Right forelimb (tissue), 1 donor: Measurements from ENCODE around the gene IST1.
"Not testable (repeated sequence)": the region's sequence is repeated elsewhere in the genome, so short reads cannot be mapped to it uniquely, and the experiment has no call there.

Experiments
- DNase-seq: peaks from one replicate; pipeline ENCODE4 v3.0.0-alpha.2; 2018

IST1 gene

GRCh38 chr16:71894921-71895678 is at the start of gene IST1:
Gene IST1 (plus strand): TSS chr16:71895531. CDS start chr16:71915641, 20,110 bp downstream.
- peak; percentile 98 for DNase-seq

DNA sequence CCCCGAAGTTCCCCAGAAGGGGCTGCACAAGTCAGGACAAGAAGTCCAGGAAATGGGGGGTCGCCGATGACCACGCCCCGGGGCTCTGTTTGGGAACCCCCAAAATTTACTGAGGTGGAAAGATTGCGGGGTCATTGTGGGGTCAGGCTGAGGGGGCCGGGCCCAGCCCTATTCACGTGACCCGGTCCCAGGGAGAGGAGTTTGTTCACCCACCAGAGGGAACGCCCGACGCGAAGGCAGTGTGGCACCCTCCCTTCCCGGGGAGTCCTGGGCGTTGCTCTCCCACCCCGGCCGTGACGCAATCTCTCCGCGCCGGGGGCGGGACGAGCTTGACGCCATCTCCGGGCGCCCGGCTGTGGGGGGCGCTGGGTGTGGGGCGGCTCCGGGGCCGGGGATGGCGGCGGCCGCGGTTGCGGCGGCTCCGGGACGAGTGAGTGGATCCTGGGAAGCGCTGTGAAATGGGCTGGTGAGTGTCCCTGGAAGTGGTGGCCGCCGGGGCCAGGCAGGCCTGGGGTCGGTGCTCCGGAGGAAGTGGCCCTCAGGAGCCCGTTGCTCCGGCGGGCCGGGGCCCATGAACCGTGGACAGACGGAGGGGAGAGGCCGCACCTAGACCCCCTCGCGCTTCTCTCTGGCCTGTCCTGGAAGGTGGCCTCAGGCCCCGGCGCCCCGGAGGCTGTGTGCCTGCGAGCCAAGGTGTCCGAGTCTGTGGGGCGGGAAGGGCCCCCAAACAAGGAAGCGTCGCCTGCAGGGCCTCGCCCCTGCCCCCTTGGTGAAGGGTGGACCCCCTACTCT is 49.5 kb upstream of the IST1 start, which contains the start of gene ATXN1L:
Gene ATXN1L, plus strand, starts transcription at position 338 of the 792 bp plus-strand sequence. CDS start 3,765 bp downstream, outside the sequence.
- DNase-seq: peak; percentile 98

DNA sequence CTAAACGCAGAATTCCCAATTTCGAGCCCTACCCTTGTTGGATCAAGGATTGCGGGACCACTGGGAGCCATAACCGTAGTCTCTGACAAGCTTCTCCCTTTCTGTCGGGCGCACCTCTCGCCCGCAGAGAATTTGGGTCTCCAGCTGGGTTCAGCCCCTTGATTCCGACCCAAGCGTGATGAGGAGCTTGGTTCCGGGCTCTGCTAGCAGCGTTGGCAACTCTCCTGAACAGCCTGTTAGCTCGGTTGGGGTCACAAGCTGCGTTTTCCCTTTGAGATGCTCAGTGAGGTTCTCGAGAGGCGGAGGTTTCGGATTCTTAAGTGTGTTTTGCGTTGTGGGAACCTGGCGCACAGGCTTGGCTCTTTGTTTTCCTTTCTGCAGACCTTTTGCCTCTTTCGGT is 48.9 kb upstream of the IST1 start:
- DNase-seq: peak; percentile 45

GRCh38 chr16:71847096-71847495 is 48.2 kb upstream of the IST1 start:
- DNase-seq: no peak

DNA sequence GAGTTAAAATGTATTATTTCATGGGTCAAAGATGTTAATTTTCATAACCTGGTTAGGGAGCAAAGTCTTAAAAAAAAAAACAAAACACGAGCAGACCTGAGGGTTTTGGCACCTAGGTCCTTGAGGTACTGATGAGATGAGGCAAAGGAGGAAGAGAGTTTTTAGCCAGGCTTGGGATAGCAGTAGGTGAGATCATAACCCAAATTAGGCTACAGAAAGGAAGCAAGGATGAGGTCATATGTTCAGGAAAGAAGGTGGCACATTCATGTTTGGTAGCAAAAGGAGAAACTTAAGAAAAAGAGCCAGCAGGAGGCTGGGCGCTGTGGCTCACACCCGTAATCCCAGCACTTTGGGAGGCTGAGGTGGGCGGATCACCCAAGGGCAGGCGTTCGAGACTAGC is 46.7 kb upstream of the IST1 start:
- DNase-seq: no peak

DNA sequence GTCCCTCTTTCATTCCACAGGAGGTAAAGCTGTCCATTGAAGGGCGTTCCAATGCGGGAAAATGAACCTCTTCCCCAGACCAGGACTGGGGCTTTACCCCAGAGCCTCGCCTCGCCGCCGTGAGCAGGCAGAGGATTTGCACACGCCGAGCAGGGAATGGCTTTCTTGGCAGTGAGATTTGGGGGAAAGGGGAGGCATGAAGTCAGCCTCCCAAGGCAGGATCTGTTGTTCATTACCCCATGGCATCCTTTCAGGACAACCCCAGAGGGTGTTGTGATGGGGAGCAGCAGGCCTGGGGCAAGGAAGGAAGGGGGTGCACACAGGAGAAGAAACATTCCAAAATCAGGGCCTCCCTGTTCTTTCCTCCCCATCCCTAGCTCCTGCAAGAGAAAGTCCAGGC is 43.6 kb upstream of the IST1 start:
- no peak for DNase-seq

- DNase-seq: no peak
These were observed 43.2 kb upstream of the IST1 start for GRCh38 chr16:71852158-71852557.

DNA sequence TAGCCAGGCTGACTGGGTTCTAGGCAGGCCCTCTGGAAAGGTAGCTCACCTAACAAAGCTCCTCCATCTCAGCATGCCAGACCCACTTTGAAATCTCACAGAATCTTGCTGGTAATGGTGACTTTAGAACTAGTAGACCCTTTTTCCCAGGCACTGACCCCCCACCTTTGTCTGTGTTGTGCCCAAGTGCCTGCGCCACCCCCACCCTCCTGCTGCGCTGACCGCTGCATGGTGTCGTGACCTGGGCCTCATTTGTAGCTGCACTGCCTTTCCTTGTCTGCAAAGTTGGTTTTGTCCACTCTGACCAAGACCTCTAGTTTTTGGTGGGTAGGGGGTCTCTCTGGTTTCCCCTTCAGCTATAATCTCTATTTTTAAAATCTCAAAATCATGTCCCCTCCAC is 42.8 kb upstream of the IST1 start:
- no peak for DNase-seq

- no peak for DNase-seq
These were observed 41.9 kb upstream of the IST1 start for GRCh38 chr16:71853413-71853812.

GRCh38 chr16:71854369-71854948 is 40.9 kb upstream of the IST1 start:
- DNase-seq: no peak

GRCh38 chr16:71855937-71856662 is 39.2 kb upstream of the IST1 start:
- no peak for DNase-seq

GRCh38 chr16:71859762-71860521 is 35.4 kb upstream of the IST1 start:
- no peak for DNase-seq

DNA sequence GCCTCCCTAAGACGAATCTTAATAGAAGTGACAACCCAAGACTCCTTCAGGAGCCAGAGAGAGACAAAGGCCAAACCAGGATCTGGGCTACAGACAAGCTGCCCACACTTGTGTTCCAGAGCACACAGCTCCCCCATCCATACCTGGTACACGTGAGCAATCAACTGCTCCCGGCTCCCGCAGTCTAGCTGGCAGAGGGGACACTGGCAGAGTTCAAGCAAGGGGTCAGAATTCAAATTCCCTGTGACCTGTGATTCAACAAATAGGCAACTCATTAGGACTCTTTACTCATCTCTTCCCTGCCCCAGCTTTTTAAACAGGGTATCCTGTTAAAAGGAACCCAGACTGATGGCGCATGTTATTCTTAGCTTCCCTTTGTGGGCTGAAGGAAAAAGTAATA is 31.3 kb upstream of the IST1 start:
- no peak for DNase-seq

DNA sequence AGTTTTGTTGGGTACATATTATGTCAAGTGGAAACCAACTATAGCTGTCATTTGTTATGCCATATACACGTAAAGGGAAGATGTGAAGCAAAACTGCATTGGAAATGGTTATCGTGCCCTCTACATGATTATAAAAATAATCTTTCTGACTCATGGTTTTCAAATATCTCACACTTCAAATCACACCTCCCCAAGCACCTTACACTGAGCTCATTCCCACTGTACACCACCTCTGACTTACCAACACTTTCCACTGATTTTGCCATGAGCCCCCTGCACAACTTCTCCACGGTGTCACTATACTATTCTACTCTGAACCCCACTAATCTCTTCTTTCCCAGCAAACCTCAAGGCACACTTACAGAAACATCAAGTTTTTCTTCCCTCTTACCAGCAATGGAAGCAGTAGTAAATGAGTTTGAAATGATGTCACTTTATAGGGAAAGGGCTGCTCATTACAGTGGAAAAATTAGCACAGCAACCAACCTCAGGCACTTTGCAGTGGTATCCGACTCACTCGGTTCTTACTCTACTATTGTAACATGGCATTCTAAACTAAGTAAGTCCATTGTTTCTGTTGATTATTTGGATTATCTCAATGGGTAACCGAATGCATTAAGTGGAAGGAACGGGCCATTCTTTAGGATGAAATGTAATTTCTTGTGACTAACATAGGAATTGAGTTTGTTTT is 30.0 kb upstream of the IST1 start:
- no peak for DNase-seq

DNA sequence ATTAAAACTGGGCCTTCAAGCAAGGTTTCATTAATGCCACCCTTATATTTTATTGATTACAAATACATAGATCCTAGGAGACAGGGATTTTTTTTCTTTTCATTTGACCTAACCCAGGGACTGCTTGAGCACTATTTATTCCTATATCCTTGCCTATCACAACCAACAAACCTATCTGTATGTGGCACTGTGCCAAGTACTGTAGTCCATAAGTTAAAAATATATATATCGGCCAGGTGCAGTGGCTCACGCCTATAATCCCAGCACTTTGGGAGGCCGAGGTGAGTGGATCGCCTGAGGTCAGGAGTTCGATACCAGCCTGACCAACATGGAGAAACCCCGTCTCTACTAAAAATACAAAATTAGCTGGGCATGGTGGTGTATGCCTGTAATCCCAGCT is 28.2 kb upstream of the IST1 start:
- not testable (repeated sequence) for DNase-seq

DNA sequence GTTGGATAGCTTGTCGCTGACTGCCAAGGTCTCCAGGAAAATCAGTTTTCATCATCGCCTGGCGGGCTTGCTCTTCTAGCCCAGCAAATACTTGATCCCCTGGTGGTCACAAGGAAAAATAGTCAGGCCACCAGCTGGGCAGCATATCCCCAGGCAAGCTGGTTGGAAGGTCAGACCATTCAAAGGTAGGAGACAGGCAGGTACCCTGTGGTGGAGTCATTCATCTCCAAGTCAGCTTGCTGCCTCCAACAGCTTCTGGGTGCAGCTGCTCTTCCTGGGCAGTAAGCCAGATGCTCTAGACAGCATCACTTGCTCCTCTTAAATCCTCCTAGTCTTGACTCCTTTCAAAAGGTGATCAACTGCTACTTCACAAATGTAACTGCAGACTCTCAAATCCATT is 27.4 kb upstream of the IST1 start:
- DNase-seq: no peak

- DNase-seq: no peak
These were observed 26.2 kb upstream of the IST1 start for GRCh38 chr16:71869089-71869488.

DNA sequence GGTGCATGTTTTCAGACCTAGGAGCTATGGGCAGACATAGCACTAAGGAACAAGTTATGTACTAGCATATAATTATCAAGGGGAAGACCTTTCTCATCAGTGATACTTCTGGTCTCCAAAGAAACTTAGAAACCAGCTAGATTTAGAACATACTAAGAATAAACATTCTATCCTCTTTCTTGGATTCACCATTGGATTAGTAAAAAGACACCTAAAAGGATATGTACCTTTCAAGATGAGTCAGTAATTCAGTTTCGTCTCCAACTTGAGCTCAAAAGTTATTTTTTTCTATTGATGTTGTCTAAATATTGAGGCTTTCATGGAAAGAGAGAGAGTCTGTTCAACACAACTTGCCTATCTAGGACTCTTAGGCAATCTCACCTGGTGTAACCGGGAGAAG is 24.5 kb upstream of the IST1 start:
- no peak for DNase-seq

DNA sequence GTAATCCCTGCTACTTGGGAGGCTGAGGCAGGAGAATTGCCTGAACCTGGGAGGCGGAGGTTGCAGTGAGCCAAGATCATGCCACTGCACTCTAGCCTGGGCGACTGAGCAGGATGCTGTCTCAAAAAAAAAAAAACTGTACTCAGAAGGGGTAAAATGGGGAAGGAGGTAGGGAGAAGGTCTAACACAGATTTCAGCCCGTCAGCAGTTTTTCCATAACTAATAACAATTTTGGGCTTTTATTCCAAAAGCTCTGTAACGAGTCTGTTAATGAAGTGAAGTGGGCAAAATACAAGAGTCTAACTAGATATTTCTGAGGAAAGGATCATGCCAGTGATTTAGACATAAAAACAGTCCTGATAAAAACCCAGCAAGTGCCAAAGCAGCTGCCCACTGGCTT is 22.1 kb upstream of the IST1 start:
- no peak for DNase-seq

GRCh38 chr16:71878911-71879310 is 16.4 kb upstream of the IST1 start:
- DNase-seq: no peak

DNA sequence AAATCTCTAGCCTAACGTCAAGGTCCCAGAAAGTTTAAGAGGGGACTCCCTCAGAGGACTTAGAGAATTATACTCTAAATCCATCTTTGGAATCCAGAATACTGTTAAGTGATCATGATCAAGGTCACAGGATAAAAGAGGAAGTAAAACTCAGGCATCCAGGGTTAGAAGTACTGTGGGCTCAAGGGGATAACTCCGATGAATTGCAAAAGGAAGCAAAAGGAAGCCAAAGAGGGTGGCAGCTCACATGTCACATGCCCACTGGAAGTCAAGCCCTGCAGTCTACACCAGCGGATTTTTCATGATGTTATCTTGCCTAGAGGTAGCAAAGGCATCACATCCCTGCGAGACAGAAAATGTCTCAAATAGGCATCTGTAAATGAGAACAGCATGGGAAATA is 15.2 kb upstream of the IST1 start:
- DNase-seq: no peak
